Left ventricle myocardium inferior (tissue), 1 donor: ENCODE data around the gene MAGED2. TPM values are rescaled to one million over a fixed set of nuclear protein-coding genes. Genes with fewer than 3 reads are reported as not detected.

Source experiments
- DNase-seq: peaks from one replicate; pipeline ENCODE4 v3.0.0-alpha.2; 2020
- H3K27ac ChIP-seq: fragments of 200-600 bp; replicated peaks from 2 replicates; pipeline ENCODE4 v1.8.0; 2021
- H3K27me3 ChIP-seq: fragments of 200-600 bp; 2 replicates; pipeline ENCODE4 v1.8.0; 2021; ENCODE audit warnings: low read depth
- H3K36me3 ChIP-seq: fragments of 200-600 bp; 2 replicates; pipeline ENCODE4 v1.8.0; 2021
- H3K4me1 ChIP-seq: fragments of 200-600 bp; 2 replicates; pipeline ENCODE4 v1.8.0; 2021
- H3K4me3 ChIP-seq: fragments of 200-600 bp; 2 replicates; pipeline ENCODE4 v1.8.0; 2021; ENCODE audit warnings: mild to moderate bottlenecking, moderate library complexity
- H3K9me3 ChIP-seq: fragments of 200-600 bp; replicated peaks from 2 replicates; pipeline ENCODE4 v1.8.0; 2021
- intact Hi-C: fragments of 100-400 bp; cut with micrococcal nuclease; formaldehyde crosslinking; loops from one replicate; pipeline ENCODE4 v1.11.0; 2022
- total RNA-seq: library from RNA; stranded (reverse); fragmentation: NEBNext Ultra II Directional; extraction: Animal tissue kit (Norgen Biotek cat#: 25700); gene quantifications from one replicate; pipeline ENCODE4 v1.2.1, GENCODE V29; 2021
- TF ChIP-seq, protein P1 (sequence below): fragments of 200-600 bp; IDR thresholded peaks from 2 replicates; pipeline ENCODE4 v1.8.0; 2021; ENCODE audit warnings: antibody characterized with exemption, mild to moderate bottlenecking, borderline replicate concordance
- donor health status: DM: no; HTN: yes; CAD: no; lungs with severe emphysema.

MAGED2 gene
- total RNA-seq, 1 donor from 2014 or later = 81.3 TPM

DNA sequence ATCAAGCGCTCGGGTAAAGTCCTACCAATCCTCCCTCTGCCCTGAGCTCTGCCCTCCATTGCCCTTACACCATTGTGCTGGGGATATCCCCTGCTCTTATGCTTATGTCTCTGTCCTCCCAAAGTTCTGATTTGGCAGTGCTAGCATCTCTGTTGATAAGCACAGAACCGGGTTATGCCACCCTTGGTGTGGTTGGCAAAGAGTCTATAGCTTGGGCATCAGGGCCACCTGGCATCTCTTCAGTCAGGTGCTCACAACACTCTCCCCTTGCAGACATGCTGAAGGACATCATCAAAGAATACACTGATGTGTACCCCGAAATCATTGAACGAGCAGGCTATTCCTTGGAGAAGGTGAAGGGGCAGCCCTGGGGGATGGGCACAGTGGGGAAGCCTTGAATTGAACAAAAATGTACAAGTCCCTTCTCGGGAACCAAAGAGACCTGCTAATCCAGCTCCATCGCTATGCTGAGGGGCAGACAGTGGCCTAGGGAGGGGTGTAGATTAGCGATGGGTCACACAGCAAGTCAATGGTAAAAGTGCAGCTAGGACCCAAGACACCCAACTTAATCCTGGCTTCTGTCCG, 3.8 kb downstream of the MAGED2 start:
- DNase-seq = no peak
- H3K36me3 ChIP-seq = peaks cover 63% of the 10 kb centered on the region
- intact Hi-C loops = no loop called here
- H3K27ac ChIP-seq = no peak overlapping the region
- no peak overlapping the region for H3K4me3 ChIP-seq
- no peaks in the 10 kb centered on the region for H3K9me3 ChIP-seq
- no peaks in the 10 kb centered on the region for H3K27me3 ChIP-seq
- peaks cover 12% of the 10 kb centered on the region for H3K4me1 ChIP-seq
- TF ChIP-seq, protein P1, sequence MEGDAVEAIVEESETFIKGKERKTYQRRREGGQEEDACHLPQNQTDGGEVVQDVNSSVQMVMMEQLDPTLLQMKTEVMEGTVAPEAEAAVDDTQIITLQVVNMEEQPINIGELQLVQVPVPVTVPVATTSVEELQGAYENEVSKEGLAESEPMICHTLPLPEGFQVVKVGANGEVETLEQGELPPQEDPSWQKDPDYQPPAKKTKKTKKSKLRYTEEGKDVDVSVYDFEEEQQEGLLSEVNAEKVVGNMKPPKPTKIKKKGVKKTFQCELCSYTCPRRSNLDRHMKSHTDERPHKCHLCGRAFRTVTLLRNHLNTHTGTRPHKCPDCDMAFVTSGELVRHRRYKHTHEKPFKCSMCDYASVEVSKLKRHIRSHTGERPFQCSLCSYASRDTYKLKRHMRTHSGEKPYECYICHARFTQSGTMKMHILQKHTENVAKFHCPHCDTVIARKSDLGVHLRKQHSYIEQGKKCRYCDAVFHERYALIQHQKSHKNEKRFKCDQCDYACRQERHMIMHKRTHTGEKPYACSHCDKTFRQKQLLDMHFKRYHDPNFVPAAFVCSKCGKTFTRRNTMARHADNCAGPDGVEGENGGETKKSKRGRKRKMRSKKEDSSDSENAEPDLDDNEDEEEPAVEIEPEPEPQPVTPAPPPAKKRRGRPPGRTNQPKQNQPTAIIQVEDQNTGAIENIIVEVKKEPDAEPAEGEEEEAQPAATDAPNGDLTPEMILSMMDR = no peak

DNA sequence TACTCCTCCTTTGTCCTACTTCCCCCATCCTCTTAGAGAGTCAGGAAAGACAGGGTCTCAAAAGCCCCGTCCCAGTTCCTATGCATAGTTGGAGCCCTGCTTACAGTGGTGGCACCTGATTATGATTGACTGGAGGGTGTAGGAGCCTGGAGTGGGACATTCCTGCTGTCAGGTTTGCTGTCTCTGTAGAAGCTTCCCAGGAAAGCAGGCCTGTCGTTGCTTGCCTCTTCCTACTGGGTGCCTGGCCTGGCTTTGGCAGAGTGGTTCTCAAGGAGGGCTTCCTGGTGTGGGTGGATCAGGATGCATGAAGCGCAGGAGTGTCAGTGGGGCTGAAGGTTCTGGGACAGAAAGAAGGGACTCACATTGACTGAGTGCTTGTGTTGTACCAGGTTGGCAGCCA, 4.8 kb downstream of the MAGED2 start:
- H3K27me3 ChIP-seq = no peaks in the 10 kb centered on the region
- H3K36me3 ChIP-seq = peaks cover 64% of the 10 kb centered on the region
- DNase-seq = no peak
- intact Hi-C loops = no loop called here
- H3K9me3 ChIP-seq = no peaks in the 10 kb centered on the region
- H3K4me1 ChIP-seq = peaks cover 12% of the 10 kb centered on the region
- H3K27ac ChIP-seq = no peak overlapping the region
- no peak overlapping the region for H3K4me3 ChIP-seq
- TF ChIP-seq, protein P1 = no peak

DNA sequence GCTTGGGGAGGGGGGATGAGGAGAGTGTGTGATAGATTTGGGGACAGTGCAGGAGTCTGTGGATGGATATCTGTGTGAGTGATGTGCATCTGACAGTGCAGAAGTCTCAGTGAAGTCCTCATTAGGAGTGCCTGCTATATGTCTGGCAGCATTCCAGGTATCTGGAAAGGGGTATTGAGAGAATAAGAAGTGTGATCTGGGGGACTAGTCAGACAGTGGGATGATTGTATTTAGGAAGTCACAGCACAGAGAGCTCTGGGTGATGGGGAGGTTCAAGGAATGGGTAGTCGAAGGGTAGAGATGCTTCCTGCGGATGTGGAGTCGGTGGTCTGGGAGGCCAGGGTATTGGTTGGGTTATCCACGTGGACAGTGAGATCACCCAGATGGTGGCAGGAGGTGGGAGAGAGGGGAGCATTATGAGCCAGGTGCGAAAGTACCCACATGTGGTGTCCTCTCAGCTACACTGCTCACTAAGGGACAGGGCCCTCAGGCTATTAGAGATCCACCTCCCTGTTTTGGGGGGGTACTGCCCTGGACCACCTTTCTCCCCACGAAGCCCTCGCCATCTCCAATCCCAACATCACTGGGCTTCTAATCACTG, 9.8 kb downstream of the MAGED2 start:
- Histone ChIP-seq H3K4me3 (no peak overlapping the region), H3K27me3 (no peaks in the 10 kb centered on the region), H3K36me3 (peaks cover 40% of the 10 kb centered on the region), H3K27ac (no peak overlapping the region), H3K9me3 (no peaks in the 10 kb centered on the region), H3K4me1 (no peaks in the 10 kb centered on the region)
- DNase-seq = no peak
- TF ChIP-seq, protein P1 = no peak
- intact Hi-C loops = no loop called here

DNA sequence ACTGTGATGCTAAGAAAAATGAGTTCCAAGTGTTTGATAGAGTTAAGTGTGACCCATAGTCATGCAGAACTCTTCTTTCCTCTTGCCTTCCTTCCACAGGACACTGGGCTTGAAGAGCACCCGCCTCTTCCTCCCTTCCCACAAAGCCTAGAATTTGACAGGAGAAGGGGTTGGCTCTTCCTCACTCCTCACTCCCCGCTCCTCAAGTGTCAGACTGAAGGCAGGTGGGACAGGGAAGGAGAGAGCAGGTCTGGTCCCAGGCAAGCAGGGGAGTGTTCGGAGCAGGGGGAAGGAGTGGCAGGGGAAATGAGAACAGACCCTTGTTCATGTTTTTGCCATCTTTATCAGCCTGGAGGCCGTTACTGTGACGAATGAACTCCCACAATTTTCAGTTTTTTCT, 10.7 kb downstream of the MAGED2 start:
- no peak for DNase-seq
- Histone ChIP-seq H3K27ac (no peak overlapping the region), H3K4me3 (no peak overlapping the region), H3K36me3 (peaks cover 31% of the 10 kb centered on the region), H3K9me3 (no peaks in the 10 kb centered on the region), H3K4me1 (no peaks in the 10 kb centered on the region), H3K27me3 (no peaks in the 10 kb centered on the region)
- TF ChIP-seq, protein P1 = no peak
- intact Hi-C loops = no loop called here

DNA sequence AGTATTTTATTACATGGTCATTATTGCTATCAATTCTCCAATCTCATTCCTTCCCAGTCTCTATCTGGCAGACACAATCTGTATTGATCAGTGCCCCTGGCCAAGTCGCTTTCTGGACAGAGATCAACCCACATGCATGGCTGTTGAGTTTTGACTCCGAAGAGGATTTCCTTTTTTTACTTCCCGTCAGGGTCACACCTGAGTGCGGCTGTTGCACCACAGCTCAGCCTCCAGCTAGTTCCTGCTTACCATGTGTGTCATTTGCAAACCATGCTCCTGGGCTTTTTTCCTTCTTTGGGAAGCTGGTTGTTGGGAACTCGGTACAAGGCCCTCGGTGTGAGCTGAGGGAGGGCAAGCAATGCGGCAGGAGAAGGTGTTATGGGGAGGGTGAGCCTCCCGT, 11.7 kb downstream of the MAGED2 start:
- no peak for DNase-seq
- intact Hi-C loops = no loop called here
- peaks cover 22% of the 10 kb centered on the region for H3K36me3 ChIP-seq
- H3K4me3 ChIP-seq = no peak overlapping the region
- no peaks in the 10 kb centered on the region for H3K4me1 ChIP-seq
- H3K27ac ChIP-seq = no peak overlapping the region
- TF ChIP-seq, protein P1 = no peak
- H3K9me3 ChIP-seq = no peaks in the 10 kb centered on the region
- H3K27me3 ChIP-seq = no peaks in the 10 kb centered on the region
